ENCODE results near the gene C3AR1. TPM values are rescaled to one million over a fixed set of nuclear protein-coding genes. Genes with fewer than 3 reads are reported as not detected.
"Not testable (repeated sequence)": the region's sequence is repeated elsewhere in the genome, so short reads cannot be mapped to it uniquely, and the experiment has no call there.

Gene C3AR1
- total RNA-seq, 1 donor from 2014 or later, result not detected

GRCh38 chr12:8035440-8036010 lies 30.6 kb downstream of the C3AR1 start:
- TF ChIP-seq CTCF (conservative IDR thresholded peaks at IDR 0.05; ENCODE audit: low read depth, low read length), result no peak
- H3K4me3 ChIP-seq (ENCODE audit: low read depth, low read length), result no peak overlapping the region
- no peak for DNase-seq (ENCODE audit: low read depth)

GRCh38 chr12:8034802-8035201 lies 31.4 kb downstream of the C3AR1 start:
- peak overlapping the region; percentile 93 for H3K4me3 ChIP-seq (ENCODE audit: low read depth, low read length)
- TF ChIP-seq CTCF (conservative IDR thresholded peaks at IDR 0.05; ENCODE audit: low read depth, low read length), result no peak
- no peak for DNase-seq (ENCODE audit: low read depth)

GRCh38 chr12:8033153-8034044 lies 32.8 kb downstream of the C3AR1 start:
- TF ChIP-seq CTCF (conservative IDR thresholded peaks at IDR 0.05; ENCODE audit: low read depth, low read length), result no peak
- no peak for DNase-seq (ENCODE audit: low read depth)
- H3K4me3 ChIP-seq (ENCODE audit: low read depth, low read length), result peak overlapping the region; percentile 93

- no peak for DNase-seq (ENCODE audit: low read depth)
- no peak for TF ChIP-seq CTCF (conservative IDR thresholded peaks at IDR 0.05; ENCODE audit: low read depth, low read length)
These were observed 33.7 kb downstream of the C3AR1 start, which contains the start of gene FOXJ2 for GRCh38 chr12:8032242-8033152. FOXJ2 (plus strand) TSS chr12:8032716; CDS start chr12:8039833, 7,117 bp downstream.

GRCh38 chr12:8031872-8032241 lies 34.3 kb downstream of the C3AR1 start:
- peak overlapping the region; percentile 93 for H3K4me3 ChIP-seq (ENCODE audit: low read depth, low read length)
- DNase-seq (ENCODE audit: low read depth), result no peak
- no peak for TF ChIP-seq CTCF (conservative IDR thresholded peaks at IDR 0.05; ENCODE audit: low read depth, low read length)

More at GRCh38 chr12:8032242-8033152, 33.7 kb downstream of the C3AR1 start, which contains the start of gene FOXJ2:
- H3K4me3 ChIP-seq (ENCODE audit: low read depth, low read length), result peak within 1 kb of the TSS; percentile 93

- not testable (repeated sequence) for DNase-seq (ENCODE audit: low read depth)
These were observed 35.1 kb downstream of the C3AR1 start for GRCh38 chr12:8031017-8031416.

GRCh38 chr12:8030189-8030588 lies 36.0 kb downstream of the C3AR1 start:
- no peak for TF ChIP-seq CTCF (conservative IDR thresholded peaks at IDR 0.05; ENCODE audit: low read depth, low read length)
- DNase-seq (ENCODE audit: low read depth), result no peak
- H3K4me3 ChIP-seq (ENCODE audit: low read depth, low read length), result no peak overlapping the region

More at GRCh38 chr12:8031017-8031416, 35.1 kb downstream of the C3AR1 start:
- H3K4me3 ChIP-seq (ENCODE audit: low read depth, low read length), result not testable (repeated sequence)
